ENCODE measurements around the gene MRPS21. TPM values are rescaled to one million over a fixed set of nuclear protein-coding genes. Genes with fewer than 3 reads are reported as not detected.

The MRPS21 gene
- polyA plus RNA-seq (2011; rRNA removed) = 72.6 and 95.7 TPM in 2 replicates
- polyA plus RNA-seq (2012; cell fraction: cytosol; rRNA removed) = 78.0 and 87.7 TPM in 2 replicates
- 44.1 and 76.7 TPM in 2 replicates for polyA plus RNA-seq (2012; cell fraction: nucleus; rRNA removed)
- 113 to 114 TPM (median 113 TPM) in 3 replicates for polyA plus RNA-seq (2017; fragmentation: RNase III; extraction: RNeasy Plus Mini Kit Qiagen cat#74134 plus additional on column Dnase treatment)
- 25.5 and 25.9 TPM in 2 replicates for polyA minus RNA-seq (2011; rRNA and poly(A)+ RNA removed)

DNA sequence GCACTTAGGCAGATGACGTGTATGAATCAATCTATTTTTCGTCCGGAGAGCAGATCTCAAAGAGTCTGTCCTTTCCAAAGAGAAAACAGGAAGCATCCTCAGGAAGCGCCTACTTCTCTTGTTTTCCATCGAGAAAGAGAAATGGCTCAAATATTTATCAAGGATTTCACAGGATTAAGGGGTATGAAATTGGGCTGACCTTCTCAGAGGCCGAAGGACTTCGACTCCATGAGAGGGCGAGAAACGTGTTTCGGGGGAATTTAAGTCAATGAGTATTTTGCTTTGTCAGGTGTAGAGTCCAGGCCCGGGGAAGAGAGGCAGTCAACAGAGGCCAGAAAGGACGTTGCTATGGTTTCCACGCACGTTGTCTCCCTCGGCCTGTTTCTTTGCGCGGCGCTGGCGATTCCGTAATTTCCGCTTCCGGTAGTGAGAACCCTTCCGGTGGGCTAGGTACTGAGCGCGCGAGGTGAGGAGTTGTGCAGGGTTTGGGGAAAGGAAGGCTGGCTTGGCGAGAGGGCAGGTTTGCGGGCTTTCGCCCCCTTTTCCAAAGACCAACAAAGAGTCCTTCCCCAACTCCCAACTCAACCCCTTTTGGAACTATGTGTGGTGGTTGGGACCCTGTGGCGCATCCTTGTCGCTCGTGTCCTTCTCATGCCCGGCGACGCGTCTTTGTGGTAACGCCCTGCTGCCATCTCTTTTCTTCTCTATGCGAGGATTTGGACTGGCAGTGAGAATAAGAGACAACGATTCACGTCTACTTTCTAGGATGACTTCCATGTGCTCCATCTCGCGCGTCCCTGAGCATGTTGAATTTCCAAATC, at the start of gene MRPS21:
Gene MRPS21 (plus strand): TSS at position 429 of the 821 bp plus-strand sequence. CDS start 506 bp downstream, outside the sequence.
- no peaks in the 10 kb centered on the region for H3K9me3 ChIP-seq
- WGBS (ENCODE audit: missing lambda C conversion rate) = 10% methylated on average over 43 of the region's 43 CpGs
- peaks cover 18% of the 10 kb centered on the region for H3K4me1 ChIP-seq
- peak within 1 kb of the TSS; percentile 86 for H3K4me3 ChIP-seq
- ChIA-PET CTCF (interaction anchor here (1.2 kb wide), 1 partner anchor 12 kb away, joined by 3 read pairs; the partner anchor contains the start of gene CIART), POLR2A (no interaction called here)
- H3K4me2 ChIP-seq = peak within 1 kb of the TSS; percentile 97
- FAIRE-seq = no peak
- H3K27ac ChIP-seq = peak within 1 kb of the TSS; percentile 85 to 91
- peak; percentile 99 to 100 for ATAC-seq
- no peak for TF ChIP-seq POLR2AphosphoS2 (conservative IDR thresholded peaks at IDR 0.05; ENCODE audit: low read length)
- TF ChIP-seq GATA3 (IDR thresholded peaks at IDR 0.05; ENCODE audit: borderline replicate concordance) = 0 out of 2 replicates have a peak, but pooled peaks have one; percentile 10
- no peak for TF ChIP-seq HOXA7 (CRISPR knock-in tag; IDR thresholded peaks at IDR 0.05)
- TF ChIP-seq MYC (IDR thresholded peaks at IDR 0.05; ENCODE audit: borderline replicate concordance, low read length) = peak; percentile 82
- TF ChIP-seq, protein P1, sequence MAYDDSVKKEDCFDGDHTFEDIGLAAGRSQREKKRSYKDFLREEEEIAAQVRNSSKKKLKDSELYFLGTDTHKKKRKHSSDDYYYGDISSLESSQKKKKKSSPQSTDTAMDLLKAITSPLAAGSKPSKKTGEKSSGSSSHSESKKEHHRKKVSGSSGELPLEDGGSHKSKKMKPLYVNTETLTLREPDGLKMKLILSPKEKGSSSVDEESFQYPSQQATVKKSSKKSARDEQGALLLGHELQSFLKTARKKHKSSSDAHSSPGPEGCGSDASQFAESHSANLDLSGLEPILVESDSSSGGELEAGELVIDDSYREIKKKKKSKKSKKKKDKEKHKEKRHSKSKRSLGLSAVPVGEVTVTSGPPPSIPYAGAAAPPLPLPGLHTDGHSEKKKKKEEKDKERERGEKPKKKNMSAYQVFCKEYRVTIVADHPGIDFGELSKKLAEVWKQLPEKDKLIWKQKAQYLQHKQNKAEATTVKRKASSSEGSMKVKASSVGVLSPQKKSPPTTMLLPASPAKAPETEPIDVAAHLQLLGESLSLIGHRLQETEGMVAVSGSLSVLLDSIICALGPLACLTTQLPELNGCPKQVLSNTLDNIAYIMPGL (CRISPR knock-in tag; IDR thresholded peaks at IDR 0.05; ENCODE audit: borderline replicate concordance) = no peak
- peak; percentile 85 for TF ChIP-seq HOXB13 (CRISPR knock-in tag; IDR thresholded peaks at IDR 0.05; ENCODE audit: low read depth)
- TF ChIP-seq NFE2L2 (conservative IDR thresholded peaks at IDR 0.05; ENCODE audit: low read length) = no peak
- TF ChIP-seq CBX2 (IDR thresholded peaks at IDR 0.05; ENCODE audit: borderline replicate concordance, low read depth) = no peak
- TF ChIP-seq KDM5A (IDR thresholded peaks at IDR 0.05) = peak; percentile 55; the same call in 1 of the 2 replicates
- TF ChIP-seq, protein P2, sequence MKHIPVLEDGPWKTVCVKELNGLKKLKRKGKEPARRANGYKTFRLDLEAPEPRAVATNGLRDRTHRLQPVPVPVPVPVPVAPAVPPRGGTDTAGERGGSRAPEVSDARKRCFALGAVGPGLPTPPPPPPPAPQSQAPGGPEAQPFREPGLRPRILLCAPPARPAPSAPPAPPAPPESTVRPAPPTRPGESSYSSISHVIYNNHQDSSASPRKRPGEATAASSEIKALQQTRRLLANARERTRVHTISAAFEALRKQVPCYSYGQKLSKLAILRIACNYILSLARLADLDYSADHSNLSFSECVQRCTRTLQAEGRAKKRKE (CRISPR knock-in tag; IDR thresholded peaks at IDR 0.05; ENCODE audit: low read depth) = 0 out of 2 replicates have a peak, but pooled peaks have one; percentile 47
- peak; percentile 72; the same call in 1 of the 2 replicates for TF ChIP-seq HOXB5 (CRISPR knock-in tag; IDR thresholded peaks at IDR 0.05)
- TF ChIP-seq, protein P3, sequence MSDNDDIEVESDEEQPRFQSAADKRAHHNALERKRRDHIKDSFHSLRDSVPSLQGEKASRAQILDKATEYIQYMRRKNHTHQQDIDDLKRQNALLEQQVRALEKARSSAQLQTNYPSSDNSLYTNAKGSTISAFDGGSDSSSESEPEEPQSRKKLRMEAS (IDR thresholded peaks at IDR 0.05) = peak; percentile 96
- TF ChIP-seq NR3C1 (IDR thresholded peaks at IDR 0.05) = no peak
- no peak for TF ChIP-seq RCOR1 (IDR thresholded peaks at IDR 0.05; ENCODE audit: low read depth, low read length)
- no peak for TF ChIP-seq ZFP36 (IDR thresholded peaks at IDR 0.05; ENCODE audit: borderline replicate concordance, partially characterized antibody)
- 0 out of 4 replicates have a peak, but pooled peaks of 1 of the 2 experiments have one; percentile 33 for TF ChIP-seq CEBPB (IDR thresholded peaks at IDR 0.05)
- no peak for TF ChIP-seq RARB (CRISPR knock-in tag; IDR thresholded peaks at IDR 0.05)
- no peak for TF ChIP-seq HDAC2 (IDR thresholded peaks at IDR 0.05)
- TF ChIP-seq, protein P4, sequence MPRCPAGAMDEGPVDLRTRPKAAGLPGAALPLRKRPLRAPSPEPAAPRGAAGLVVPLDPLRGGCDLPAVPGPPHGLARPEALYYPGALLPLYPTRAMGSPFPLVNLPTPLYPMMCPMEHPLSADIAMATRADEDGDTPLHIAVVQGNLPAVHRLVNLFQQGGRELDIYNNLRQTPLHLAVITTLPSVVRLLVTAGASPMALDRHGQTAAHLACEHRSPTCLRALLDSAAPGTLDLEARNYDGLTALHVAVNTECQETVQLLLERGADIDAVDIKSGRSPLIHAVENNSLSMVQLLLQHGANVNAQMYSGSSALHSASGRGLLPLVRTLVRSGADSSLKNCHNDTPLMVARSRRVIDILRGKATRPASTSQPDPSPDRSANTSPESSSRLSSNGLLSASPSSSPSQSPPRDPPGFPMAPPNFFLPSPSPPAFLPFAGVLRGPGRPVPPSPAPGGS (IDR thresholded peaks at IDR 0.05) = peak; percentile 89
- no peak for TF ChIP-seq CHD4 (IDR thresholded peaks at IDR 0.05; ENCODE audit: borderline replicate concordance)
- peak; percentile 78 for TF ChIP-seq MAFK (IDR thresholded peaks at IDR 0.05; ENCODE audit: partially characterized antibody)
- TF ChIP-seq ZC3H11A (IDR thresholded peaks at IDR 0.05) = no peak
- TF ChIP-seq ESRRA (IDR thresholded peaks at IDR 0.05; ENCODE audit: borderline replicate concordance, low read length) = peak; percentile 33; the same call in 1 of the 2 replicates
- TF ChIP-seq ZNF302 (CRISPR knock-in tag; IDR thresholded peaks at IDR 0.05) = no peak
- TF ChIP-seq, protein P5, sequence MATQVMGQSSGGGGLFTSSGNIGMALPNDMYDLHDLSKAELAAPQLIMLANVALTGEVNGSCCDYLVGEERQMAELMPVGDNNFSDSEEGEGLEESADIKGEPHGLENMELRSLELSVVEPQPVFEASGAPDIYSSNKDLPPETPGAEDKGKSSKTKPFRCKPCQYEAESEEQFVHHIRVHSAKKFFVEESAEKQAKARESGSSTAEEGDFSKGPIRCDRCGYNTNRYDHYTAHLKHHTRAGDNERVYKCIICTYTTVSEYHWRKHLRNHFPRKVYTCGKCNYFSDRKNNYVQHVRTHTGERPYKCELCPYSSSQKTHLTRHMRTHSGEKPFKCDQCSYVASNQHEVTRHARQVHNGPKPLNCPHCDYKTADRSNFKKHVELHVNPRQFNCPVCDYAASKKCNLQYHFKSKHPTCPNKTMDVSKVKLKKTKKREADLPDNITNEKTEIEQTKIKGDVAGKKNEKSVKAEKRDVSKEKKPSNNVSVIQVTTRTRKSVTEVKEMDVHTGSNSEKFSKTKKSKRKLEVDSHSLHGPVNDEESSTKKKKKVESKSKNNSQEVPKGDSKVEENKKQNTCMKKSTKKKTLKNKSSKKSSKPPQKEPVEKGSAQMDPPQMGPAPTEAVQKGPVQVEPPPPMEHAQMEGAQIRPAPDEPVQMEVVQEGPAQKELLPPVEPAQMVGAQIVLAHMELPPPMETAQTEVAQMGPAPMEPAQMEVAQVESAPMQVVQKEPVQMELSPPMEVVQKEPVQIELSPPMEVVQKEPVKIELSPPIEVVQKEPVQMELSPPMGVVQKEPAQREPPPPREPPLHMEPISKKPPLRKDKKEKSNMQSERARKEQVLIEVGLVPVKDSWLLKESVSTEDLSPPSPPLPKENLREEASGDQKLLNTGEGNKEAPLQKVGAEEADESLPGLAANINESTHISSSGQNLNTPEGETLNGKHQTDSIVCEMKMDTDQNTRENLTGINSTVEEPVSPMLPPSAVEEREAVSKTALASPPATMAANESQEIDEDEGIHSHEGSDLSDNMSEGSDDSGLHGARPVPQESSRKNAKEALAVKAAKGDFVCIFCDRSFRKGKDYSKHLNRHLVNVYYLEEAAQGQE (IDR thresholded peaks at IDR 0.05) = no peak
- no peak; the same call in 1 of the 2 replicates for TF ChIP-seq FOXS1 (CRISPR knock-in tag; IDR thresholded peaks at IDR 0.05)
- TF ChIP-seq CHD2 (IDR thresholded peaks at IDR 0.05; ENCODE audit: low read length, partially characterized antibody) = no peak
- TF ChIP-seq, protein P6, sequence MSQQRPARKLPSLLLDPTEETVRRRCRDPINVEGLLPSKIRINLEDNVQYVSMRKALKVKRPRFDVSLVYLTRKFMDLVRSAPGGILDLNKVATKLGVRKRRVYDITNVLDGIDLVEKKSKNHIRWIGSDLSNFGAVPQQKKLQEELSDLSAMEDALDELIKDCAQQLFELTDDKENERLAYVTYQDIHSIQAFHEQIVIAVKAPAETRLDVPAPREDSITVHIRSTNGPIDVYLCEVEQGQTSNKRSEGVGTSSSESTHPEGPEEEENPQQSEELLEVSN (IDR thresholded peaks at IDR 0.05; ENCODE audit: borderline replicate concordance, low read depth) = peak; percentile 87
- no peak for TF ChIP-seq SREBF2 (IDR thresholded peaks at IDR 0.05)
- peak; percentile 87 for TF ChIP-seq PHF8 (IDR thresholded peaks at IDR 0.05; ENCODE audit: borderline replicate concordance, low read depth)
- peak; percentile 88 for TF ChIP-seq POLR2A (IDR thresholded peaks at IDR 0.05; ENCODE audit: low read length)
- peak; percentile 65 to 95; a peak in 3 of 5 replicates for TF ChIP-seq JUN (IDR thresholded peaks at IDR 0.05)
- peak; percentile 84 to 95 for DNase-seq (ENCODE audit: low read depth in 1 of 2, low spot score in 1 of 2)

Data from A549 (cell line).